Measurements from ENCODE around the gene XG. TPM values are rescaled to one million over a fixed set of nuclear protein-coding genes. Genes with fewer than 3 reads are reported as not detected.

Gene XG
- total and polyA plus RNA-seq, 9 of the 15 experiments (the other 6 are each of a cell fraction or from before 2014, with no cell fraction given) = 0.03 to 0.12 TPM; not detected in 7

GRCh38 chrX:2828959-2829411, 77.1 kb downstream of the XG start:
- Histone ChIP-seq H3K4me2 (ENCODE audit: insufficient read depth, low read length) (no peak overlapping the region), H2AFZ (ENCODE audit: low read depth, low read length) (0 out of 2 replicates have a peak overlapping the region, but pooled peaks have one; percentile 32), H3K27ac (ENCODE audit: extremely low read depth, low read depth, low read length) (no peak overlapping the region), H3K9ac (ENCODE audit: insufficient read depth in 1 of 2, low read depth in 2 of 2, low read length in 2 of 2) (peak overlapping the region in 1 of 2 experiments; percentile 85; a peak in 2 of 4 replicates), H3K79me2 (ENCODE audit: control insufficient read depth, insufficient read depth, low read length) (no peaks in the 10 kb centered on the region), H3K4me3 (peak overlapping the region; percentile 34), H4K20me1 (replicated peaks; ENCODE audit: control insufficient read depth, insufficient read depth, low read length) (no peaks in the 10 kb centered on the region), H3K9me3 (replicated peaks; ENCODE audit: control insufficient read depth, insufficient read depth, low read depth, low read length) (no peaks in the 10 kb centered on the region), H3K4me1 (replicated peaks in 1 of 2; ENCODE audit: control insufficient read depth in 2 of 2, insufficient read depth in 2 of 2, low read length in 2 of 2) (peaks cover 0 to 16% of the 10 kb centered on the region in 2 experiments; a peak in 2 of 5 replicates), H3K9me1 (ENCODE audit: control insufficient read depth, insufficient read depth, low read length) (no peaks in the 10 kb centered on the region), H3K36me3 (ENCODE audit: control insufficient read depth, insufficient read depth, low read length) (no peaks in the 10 kb centered on the region), H3K27me3 (ENCODE audit: control insufficient read depth in 2 of 2, insufficient read depth in 2 of 2, low read length in 2 of 2) (no peaks in the 10 kb centered on the region; a peak in 1 of 5 replicates)
- intact Hi-C loops (cut with micrococcal nuclease) (no loop called here), in situ Hi-C loops (cut with MboI) (no loop called here)
- WGBS (ENCODE audit: insufficient coverage, low coverage, missing lambda C conversion rate) = no CpG with 5 or more reads among the region's 44 CpGs
- ChIA-PET POLR2A (no interaction called here), CTCF (ENCODE audit: low intra/inter-chr PET ratio) (no interaction called here)
- peak; percentile 79 for ATAC-seq
- BruUV-seq (replicated peaks) = no TSS peak
- peak in 2 of 4 experiments; percentile 27 to 29 for DNase-seq (ENCODE audit: extremely low read depth in 1 of 4, low spot score in 3 of 4)
- no peak for FAIRE-seq
- no peak for TF ChIP-seq PHB2 (IDR thresholded peaks at IDR 0.05; ENCODE audit: low read depth)
- TF ChIP-seq HLTF (IDR thresholded peaks at IDR 0.05) = no peak
- TF ChIP-seq ZNF24 (IDR thresholded peaks at IDR 0.05) = no peak
- peak; percentile 7; the same call in 1 of the 2 replicates for TF ChIP-seq RBFOX2 (IDR thresholded peaks at IDR 0.05; ENCODE audit: low read depth, low read length)
- TF ChIP-seq ZNF146 (CRISPR knock-in tag; IDR thresholded peaks at IDR 0.05; ENCODE audit: unreplicated experiment) = no peak
- no peak for TF ChIP-seq IRF2 (CRISPR knock-in tag; IDR thresholded peaks at IDR 0.05)
- no peak for TF ChIP-seq ZNF507 (tag; conservative IDR thresholded peaks at IDR 0.05)
- TF ChIP-seq ZBTB7A (IDR thresholded peaks at IDR 0.05; ENCODE audit: borderline replicate concordance, control insufficient read depth, low read depth, low read length) = peak; percentile 68; the same call in 1 of the 2 replicates
- TF ChIP-seq, protein P1, sequence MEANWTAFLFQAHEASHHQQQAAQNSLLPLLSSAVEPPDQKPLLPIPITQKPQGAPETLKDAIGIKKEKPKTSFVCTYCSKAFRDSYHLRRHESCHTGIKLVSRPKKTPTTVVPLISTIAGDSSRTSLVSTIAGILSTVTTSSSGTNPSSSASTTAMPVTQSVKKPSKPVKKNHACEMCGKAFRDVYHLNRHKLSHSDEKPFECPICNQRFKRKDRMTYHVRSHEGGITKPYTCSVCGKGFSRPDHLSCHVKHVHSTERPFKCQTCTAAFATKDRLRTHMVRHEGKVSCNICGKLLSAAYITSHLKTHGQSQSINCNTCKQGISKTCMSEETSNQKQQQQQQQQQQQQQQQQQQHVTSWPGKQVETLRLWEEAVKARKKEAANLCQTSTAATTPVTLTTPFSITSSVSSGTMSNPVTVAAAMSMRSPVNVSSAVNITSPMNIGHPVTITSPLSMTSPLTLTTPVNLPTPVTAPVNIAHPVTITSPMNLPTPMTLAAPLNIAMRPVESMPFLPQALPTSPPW (CRISPR knock-in tag; IDR thresholded peaks at IDR 0.05) = 0 out of 2 replicates have a peak, but pooled peaks have one; percentile 24
- no peak for TF ChIP-seq HDGF (IDR thresholded peaks at IDR 0.05)
- no peak for TF ChIP-seq PRPF4 (IDR thresholded peaks at IDR 0.05; ENCODE audit: insufficient read depth, low read depth, low read length, poor library complexity, severe bottlenecking)
- TF ChIP-seq CBFA2T3 (IDR thresholded peaks at IDR 0.05) = no peak
- TF ChIP-seq ZBTB33 (CRISPR knock-in tag; IDR thresholded peaks at IDR 0.05) = no peak
- no peak for TF ChIP-seq ZBTB17 (CRISPR knock-in tag; IDR thresholded peaks at IDR 0.05)
- TF ChIP-seq NR2C2 (CRISPR knock-in tag; IDR thresholded peaks at IDR 0.05) = no peak
- peak; percentile 39; the same call in 1 of the 2 replicates for TF ChIP-seq NR2C2 (tag; IDR thresholded peaks at IDR 0.05)
- TF ChIP-seq ZKSCAN8 (CRISPR knock-in tag; IDR thresholded peaks at IDR 0.05) = no peak
- no peak for TF ChIP-seq PML (IDR thresholded peaks at IDR 0.05; ENCODE audit: low read length)
- TF ChIP-seq, protein P2, sequence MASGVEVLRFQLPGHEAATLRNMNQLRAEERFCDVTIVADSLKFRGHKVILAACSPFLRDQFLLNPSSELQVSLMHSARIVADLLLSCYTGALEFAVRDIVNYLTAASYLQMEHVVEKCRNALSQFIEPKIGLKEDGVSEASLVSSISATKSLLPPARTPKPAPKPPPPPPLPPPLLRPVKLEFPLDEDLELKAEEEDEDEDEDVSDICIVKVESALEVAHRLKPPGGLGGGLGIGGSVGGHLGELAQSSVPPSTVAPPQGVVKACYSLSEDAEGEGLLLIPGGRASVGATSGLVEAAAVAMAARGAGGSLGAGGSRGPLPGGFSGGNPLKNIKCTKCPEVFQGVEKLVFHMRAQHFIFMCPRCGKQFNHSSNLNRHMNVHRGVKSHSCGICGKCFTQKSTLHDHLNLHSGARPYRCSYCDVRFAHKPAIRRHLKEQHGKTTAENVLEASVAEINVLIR (CRISPR knock-in tag; IDR thresholded peaks at IDR 0.05) = no peak
- no peak for TF ChIP-seq TAF7 (tag; IDR thresholded peaks at IDR 0.05)
- TF ChIP-seq ZNF165 (CRISPR knock-in tag; IDR thresholded peaks at IDR 0.05; ENCODE audit: borderline replicate concordance) = no peak
- no peak for TF ChIP-seq HEY1 (CRISPR knock-in tag; IDR thresholded peaks at IDR 0.05; ENCODE audit: borderline replicate concordance)
